Ectodermal cell (in vitro differentiated cells): Measurements from ENCODE around the gene ORC3.

Experiments used
- H3K27ac ChIP-seq: 2 replicates; pipeline ENCODE4 v1.7.0; 2013; ENCODE audit warnings: mild to moderate bottlenecking, low read depth, low read length; ENCODE audit not compliant: insufficient read depth, poor library complexity, severe bottlenecking
- H3K27me3 ChIP-seq: 2 replicates; pipeline ENCODE4 v1.7.0; 2013; ENCODE audit warnings: mild to moderate bottlenecking, low read length; ENCODE audit not compliant: insufficient read depth, control insufficient read depth, poor library complexity, severe bottlenecking
- H3K36me3 ChIP-seq: one replicate; pipeline ENCODE4 v1.7.0; 2013; ENCODE audit warnings: low read length; ENCODE audit not compliant: control insufficient read depth, insufficient read depth
- H3K4me1 ChIP-seq: one replicate; pipeline ENCODE4 v1.7.0; 2013; ENCODE audit warnings: low read length; ENCODE audit not compliant: control insufficient read depth, insufficient read depth
- H3K4me3 ChIP-seq: 2 replicates; pipeline ENCODE4 v1.7.0; 2013; ENCODE audit warnings: low read depth, low read length, control low read depth; ENCODE audit not compliant: insufficient read depth
- H3K9me3 ChIP-seq: 2 replicates; pipeline ENCODE4 v1.7.0; 2013; ENCODE audit warnings: mild to moderate bottlenecking, low read length, moderate library complexity; ENCODE audit not compliant: control insufficient read depth
- WGBS, 2 experiments: methylation state at CpG; one replicate each; pipeline ENCODE4 v1.1.7; 2013; ENCODE audit warnings: missing lambda C conversion rate in 2 of 2; 5-methylcytosine and 5-hydroxymethylcytosine counted together

ORC3 gene

GRCh38 chr6:87633851-87634250 lies 43.9 kb downstream of the ORC3 start:
- WGBS, 2 experiments = 30 to 41% methylated on average over 1 of the region's 3 CpGs
- Histone ChIP-seq H3K36me3 (no peaks in the 10 kb centered on the region), H3K27ac (no peak overlapping the region), H3K4me1 (no peaks in the 10 kb centered on the region), H3K4me3 (no peak overlapping the region), H3K27me3 (no peaks in the 10 kb centered on the region), H3K9me3 (no peaks in the 10 kb centered on the region)

- H3K9me3 ChIP-seq = no peaks in the 10 kb centered on the region
- no peaks in the 10 kb centered on the region for H3K27me3 ChIP-seq
- H3K27ac ChIP-seq = no peak overlapping the region
- H3K36me3 ChIP-seq = no peaks in the 10 kb centered on the region
- H3K4me1 ChIP-seq = no peaks in the 10 kb centered on the region
- WGBS, 2 experiments = 93 to 100% methylated on average over 1 of the region's 1 CpG
- no peak overlapping the region for H3K4me3 ChIP-seq
Measured at GRCh38 chr6:87636315-87636714, 46.4 kb downstream of the ORC3 start.

- no CpG with 5 or more reads among the region's 1 CpG for WGBS, 2 experiments
Measured at GRCh38 chr6:87637106-87637505, 47.2 kb downstream of the ORC3 start.

GRCh38 chr6:87639373-87639772 lies 49.4 kb downstream of the ORC3 start:
- WGBS, 2 experiments = 84 to 93% methylated on average over 4 of the region's 4 CpGs
- Histone ChIP-seq H3K36me3 (no peaks in the 10 kb centered on the region), H3K27ac (no peak overlapping the region), H3K9me3 (no peaks in the 10 kb centered on the region), H3K4me1 (no peaks in the 10 kb centered on the region), H3K4me3 (no peak overlapping the region), H3K27me3 (no peaks in the 10 kb centered on the region)

More at GRCh38 chr6:87637106-87637505, 47.2 kb downstream of the ORC3 start:
- Histone ChIP-seq H3K27me3 (no peaks in the 10 kb centered on the region), H3K9me3 (no peaks in the 10 kb centered on the region), H3K27ac (no peak overlapping the region), H3K4me1 (no peaks in the 10 kb centered on the region), H3K4me3 (no peak overlapping the region), H3K36me3 (no peaks in the 10 kb centered on the region)

GRCh38 chr6:87641065-87641692 lies 51.2 kb downstream of the ORC3 start:
- Histone ChIP-seq H3K36me3 (no peaks in the 10 kb centered on the region), H3K4me1 (no peaks in the 10 kb centered on the region), H3K9me3 (no peaks in the 10 kb centered on the region), H3K4me3 (no peak overlapping the region), H3K27me3 (no peaks in the 10 kb centered on the region), H3K27ac (no peak overlapping the region)
- 95 to 100% methylated on average over 1 of the region's 1 CpG for WGBS, 2 experiments

- H3K9me3 ChIP-seq = no peaks in the 10 kb centered on the region
- H3K27me3 ChIP-seq = no peaks in the 10 kb centered on the region
- H3K4me1 ChIP-seq = no peaks in the 10 kb centered on the region
- no peaks in the 10 kb centered on the region for H3K36me3 ChIP-seq
- 80% methylated on average over 1 of the region's 1 CpG; no CpG with 5 or more reads in 1 of the 2 experiments for WGBS, 2 experiments
- H3K27ac ChIP-seq = no peak overlapping the region
- H3K4me3 ChIP-seq = no peak overlapping the region
Measured at GRCh38 chr6:87645080-87645479, 55.1 kb downstream of the ORC3 start.

- Histone ChIP-seq H3K4me3 (no peak overlapping the region), H3K9me3 (no peaks in the 10 kb centered on the region), H3K27ac (no peak overlapping the region), H3K36me3 (peaks cover 15% of the 10 kb centered on the region), H3K27me3 (no peaks in the 10 kb centered on the region), H3K4me1 (no peaks in the 10 kb centered on the region)
- 44 to 51% methylated on average over 3 of the region's 3 CpGs for WGBS, 2 experiments
Measured at GRCh38 chr6:87653074-87653962, 63.4 kb downstream of the ORC3 start.

- WGBS, 2 experiments = 95 to 96% methylated on average over 1 of the region's 1 CpG
- Histone ChIP-seq H3K27ac (no peak overlapping the region), H3K27me3 (no peaks in the 10 kb centered on the region)
Measured at GRCh38 chr6:87654122-87654521, 64.2 kb downstream of the ORC3 start.

GRCh38 chr6:87654875-87655454 lies 65.0 kb downstream of the ORC3 start:
- no peak overlapping the region for H3K4me3 ChIP-seq
- peaks cover 15% of the 10 kb centered on the region for H3K36me3 ChIP-seq
- H3K27me3 ChIP-seq = no peaks in the 10 kb centered on the region
- H3K27ac ChIP-seq = no peak overlapping the region
- no peaks in the 10 kb centered on the region for H3K4me1 ChIP-seq
- H3K9me3 ChIP-seq = no peaks in the 10 kb centered on the region
- 100% methylated on average over 1 of the region's 2 CpGs; no CpG with 5 or more reads in 1 of the 2 experiments for WGBS, 2 experiments

More at GRCh38 chr6:87654122-87654521, 64.2 kb downstream of the ORC3 start:
- Histone ChIP-seq H3K4me1 (no peaks in the 10 kb centered on the region), H3K9me3 (no peaks in the 10 kb centered on the region), H3K36me3 (peaks cover 15% of the 10 kb centered on the region), H3K4me3 (no peak overlapping the region)

GRCh38 chr6:87655824-87656223 lies 65.9 kb downstream of the ORC3 start:
- no peak overlapping the region for H3K4me3 ChIP-seq
- H3K27me3 ChIP-seq = no peaks in the 10 kb centered on the region
- H3K36me3 ChIP-seq = peaks cover 18% of the 10 kb centered on the region
- no peak overlapping the region for H3K27ac ChIP-seq
- H3K9me3 ChIP-seq = no peaks in the 10 kb centered on the region
- no peaks in the 10 kb centered on the region for H3K4me1 ChIP-seq
